CD4-positive, alpha-beta T cell treated with Interferon alpha-2 for 1 hour (primary cell): ENCODE data around the gene FGFR2.
A peak's percentile ranks its signal among the peaks of the same experiment; 100 is the strongest.

Experiments used
- DNase-seq, 2 donors: peaks; one replicate each; pipeline ENCODE4 v3.0.0-alpha.2; 2020 to 2022

FGFR2 gene

DNA sequence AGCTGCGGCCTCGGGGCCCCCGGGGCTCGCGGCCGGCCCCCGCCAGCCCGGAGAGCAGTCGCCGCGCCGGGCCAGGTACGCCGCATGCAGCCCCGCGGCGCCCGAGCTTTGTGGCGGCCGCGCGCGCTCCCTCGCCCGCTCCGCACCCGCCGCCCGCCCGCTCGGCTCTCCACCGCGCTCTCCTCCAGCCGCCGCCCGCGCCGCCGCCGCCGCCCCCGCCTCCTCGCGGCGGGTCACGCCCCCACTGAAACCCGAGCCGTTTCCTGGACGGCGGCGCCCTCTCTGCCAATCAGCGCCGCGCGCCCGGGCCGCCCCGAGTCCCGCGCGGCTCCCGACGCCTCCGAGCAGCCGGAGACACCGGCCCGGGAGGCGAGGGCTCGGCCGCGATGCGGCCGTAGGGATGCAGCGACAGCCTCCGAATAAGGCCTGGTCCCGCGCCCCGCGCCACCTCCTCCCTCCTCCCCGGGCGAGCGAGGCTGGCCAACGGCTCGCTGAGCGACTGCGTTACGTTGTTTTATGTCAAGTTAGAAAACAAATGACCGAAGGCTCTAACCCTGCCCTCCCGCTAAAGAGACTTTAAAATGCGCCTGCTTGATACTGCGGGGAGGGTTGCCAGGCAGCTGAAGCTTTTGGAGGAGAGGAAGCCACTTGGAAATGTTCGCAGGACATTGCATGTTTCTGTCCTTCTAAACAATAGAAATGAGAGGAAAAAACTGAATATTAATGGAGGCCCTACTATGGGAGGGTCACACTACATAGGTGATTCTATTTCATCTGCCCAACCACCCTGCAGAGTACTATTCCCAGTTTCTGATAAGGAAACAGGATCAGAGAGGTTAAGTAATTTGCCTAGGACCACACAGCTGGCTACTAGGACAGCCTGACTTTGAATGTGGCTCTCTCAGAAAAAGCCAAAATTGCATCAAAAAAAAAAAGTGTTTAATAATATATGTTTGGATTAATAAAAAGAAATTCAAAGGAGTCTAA, at the start of gene FGFR2:
Gene FGFR2 (minus strand): TSS at position 182 of the 987 bp plus-strand sequence. CDS start 4,627 bp downstream, outside the sequence.
- DNase-seq: peak in 1 of 2 donors; percentile 19

DNA sequence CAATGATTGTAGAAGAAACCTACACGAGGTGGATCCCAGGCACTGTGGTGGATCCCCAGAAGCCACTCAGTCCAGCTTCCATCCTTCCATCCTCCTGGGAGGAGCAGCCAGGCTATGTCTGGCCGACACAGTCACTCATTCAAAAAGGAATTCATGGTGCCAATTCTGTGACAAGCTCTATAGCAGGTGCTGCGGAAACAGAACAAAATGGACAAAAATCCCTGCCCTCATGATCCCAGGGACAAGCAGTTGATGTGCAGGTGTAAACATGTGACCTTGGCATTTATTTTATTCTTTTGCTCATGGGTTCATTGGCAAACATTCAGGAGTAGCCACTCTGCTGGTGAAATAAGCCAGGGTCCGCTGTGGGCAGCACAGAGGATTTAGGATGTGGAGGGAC, 49.2 kb upstream of the FGFR2 start:
- DNase-seq: no peak

GRCh38 chr10:121645696-121646095, 47.5 kb upstream of the FGFR2 start:
- DNase-seq: no peak

DNA sequence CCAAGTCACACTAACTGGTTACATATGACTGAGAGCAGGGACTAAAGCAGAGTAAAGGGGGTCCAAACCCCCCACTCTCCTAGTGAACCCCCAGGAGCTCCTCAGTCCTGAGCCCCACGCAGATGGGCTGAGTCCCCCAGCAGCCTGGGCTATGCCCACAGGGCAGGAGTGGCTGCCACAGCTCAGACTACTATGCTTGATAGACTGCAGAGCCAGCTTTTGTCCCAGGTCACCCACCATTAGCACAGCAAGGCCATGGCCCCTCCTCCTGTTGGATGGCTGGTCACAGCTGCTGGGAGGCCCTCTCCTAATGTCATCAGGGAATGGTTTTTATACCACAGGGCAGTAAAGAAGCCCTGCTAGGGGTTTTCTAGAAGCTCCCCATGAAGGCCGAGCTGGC, 46.3 kb upstream of the FGFR2 start:
- no peak for DNase-seq

GRCh38 chr10:121640266-121640665, 42.0 kb upstream of the FGFR2 start:
- no peak for DNase-seq

GRCh38 chr10:121639416-121639815, 41.2 kb upstream of the FGFR2 start:
- no peak for DNase-seq

DNA sequence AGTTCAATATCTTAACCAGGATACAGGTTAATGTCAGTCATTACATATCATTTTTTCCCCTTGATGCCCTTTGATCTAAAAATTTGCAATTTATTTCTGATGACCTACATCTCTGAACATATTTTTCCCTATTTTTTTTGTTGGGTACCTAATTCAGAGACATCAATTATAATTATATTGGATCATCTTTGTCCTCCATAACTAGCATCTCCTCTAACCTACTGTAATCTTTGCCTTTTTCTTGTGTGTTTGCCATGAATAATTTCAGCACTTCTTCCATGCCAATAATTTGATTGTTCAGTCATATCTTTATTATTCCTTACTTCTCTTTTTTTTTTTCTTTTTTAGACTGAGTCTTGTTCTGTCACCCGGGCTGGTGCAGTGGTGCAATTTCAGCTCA, 39.2 kb upstream of the FGFR2 start:
- no peak for DNase-seq

DNA sequence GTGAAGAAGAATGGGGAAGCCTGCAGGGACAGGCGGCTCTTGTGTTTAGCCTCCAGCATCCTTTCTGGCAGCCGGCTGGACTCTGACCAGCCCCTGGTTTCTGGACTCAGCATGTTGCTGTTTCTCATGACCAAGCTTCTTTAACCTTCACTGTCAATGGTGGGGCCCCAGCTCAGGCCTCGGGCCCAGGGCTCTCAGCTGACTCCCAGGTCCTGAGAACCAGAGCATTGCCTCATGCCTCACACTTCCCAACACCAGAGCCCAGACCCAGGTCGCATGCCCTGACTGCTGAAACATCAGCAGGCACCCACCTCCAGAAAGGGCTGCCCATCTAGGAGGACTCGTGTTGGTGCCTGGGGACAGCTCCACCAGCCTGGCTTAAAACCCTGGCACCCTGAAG, 34.8 kb upstream of the FGFR2 start:
- no peak for DNase-seq

DNA sequence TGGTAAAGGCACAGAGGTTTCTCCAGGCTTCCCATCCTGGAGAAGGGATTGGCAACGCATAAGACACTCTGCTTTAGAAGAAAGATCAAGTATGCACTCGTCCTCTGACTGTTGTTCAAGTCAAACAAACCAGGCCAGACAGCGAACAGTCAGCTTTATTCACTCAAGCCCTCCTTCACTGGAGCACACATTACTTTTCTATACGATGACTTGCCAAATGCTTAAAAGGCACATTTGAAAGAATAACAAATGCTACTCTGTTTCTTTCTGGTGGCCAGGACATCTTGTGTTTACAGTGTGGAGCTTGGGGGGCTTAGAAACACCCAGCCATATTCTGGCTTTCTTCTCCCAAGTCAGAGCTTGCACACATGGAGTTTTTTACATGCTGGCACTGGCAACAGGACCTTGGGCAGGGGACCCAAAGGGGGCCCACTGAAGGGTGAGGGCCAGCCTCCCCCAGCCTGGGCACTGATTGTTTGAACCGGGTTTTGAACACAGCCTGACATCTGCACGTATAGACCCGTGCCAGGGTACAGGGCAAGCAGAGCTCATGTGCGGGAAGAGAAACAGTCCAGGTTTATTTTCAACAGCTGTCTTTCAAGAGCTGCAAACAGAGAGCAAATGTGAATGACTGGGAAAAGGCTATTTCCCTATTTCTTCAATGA, 33.3 kb upstream of the FGFR2 start:
- DNase-seq: no peak

DNA sequence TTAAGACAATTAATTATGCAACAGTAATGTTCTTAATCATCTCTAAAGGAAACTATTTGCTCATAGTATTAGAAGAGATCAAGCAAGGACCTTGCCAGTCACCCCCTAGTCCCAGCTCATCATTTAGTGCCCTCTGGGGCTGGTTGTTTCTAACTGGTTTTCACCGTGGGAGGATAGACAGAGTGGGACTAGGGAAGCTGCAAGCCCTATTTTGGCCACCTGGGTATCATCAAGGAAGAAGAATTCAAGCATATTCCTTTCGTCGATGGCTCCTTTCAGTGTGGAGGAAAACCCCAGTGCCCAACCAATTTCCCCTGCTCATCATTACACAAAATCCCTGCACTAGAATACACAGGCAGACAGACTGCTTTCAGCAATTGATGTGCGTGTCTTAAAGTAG, 30.6 kb upstream of the FGFR2 start:
- no peak for DNase-seq

DNA sequence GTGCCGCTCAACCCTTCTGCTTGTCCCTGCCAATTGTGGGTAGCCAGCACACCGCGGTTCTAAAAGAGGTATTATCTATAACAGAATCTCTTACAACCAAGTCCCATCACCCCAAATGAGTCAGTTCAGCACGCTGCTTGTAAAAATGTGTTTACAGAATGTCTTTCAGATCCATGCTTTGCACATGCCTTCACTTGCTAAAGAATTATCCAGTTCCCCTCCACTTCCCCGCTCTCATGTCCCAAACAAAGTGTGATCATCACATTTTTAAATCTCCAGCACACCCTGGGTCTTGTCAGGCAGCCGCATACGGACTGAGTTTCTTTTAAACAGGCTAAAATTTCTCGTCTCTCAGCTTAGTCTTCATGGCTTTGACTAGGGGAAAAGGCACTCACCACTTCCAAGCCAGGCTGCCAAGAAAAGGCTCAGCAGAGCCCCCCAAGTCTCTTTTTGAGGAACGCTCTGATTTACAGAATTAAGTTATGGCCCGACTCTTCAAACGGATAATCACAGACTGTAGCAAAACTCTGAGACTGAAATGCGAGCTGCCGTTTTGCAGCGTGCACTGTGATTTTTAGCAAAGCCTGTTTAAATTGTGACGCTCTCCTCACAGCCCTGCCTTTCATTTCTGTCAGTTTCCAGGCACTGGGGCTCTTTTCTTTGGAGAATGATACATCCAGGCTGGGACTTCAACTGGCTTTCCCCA, 29.8 kb upstream of the FGFR2 start:
- no peak for DNase-seq

- no peak for DNase-seq
These were observed 26.7 kb upstream of the FGFR2 start for GRCh38 chr10:121624836-121625486.

DNA sequence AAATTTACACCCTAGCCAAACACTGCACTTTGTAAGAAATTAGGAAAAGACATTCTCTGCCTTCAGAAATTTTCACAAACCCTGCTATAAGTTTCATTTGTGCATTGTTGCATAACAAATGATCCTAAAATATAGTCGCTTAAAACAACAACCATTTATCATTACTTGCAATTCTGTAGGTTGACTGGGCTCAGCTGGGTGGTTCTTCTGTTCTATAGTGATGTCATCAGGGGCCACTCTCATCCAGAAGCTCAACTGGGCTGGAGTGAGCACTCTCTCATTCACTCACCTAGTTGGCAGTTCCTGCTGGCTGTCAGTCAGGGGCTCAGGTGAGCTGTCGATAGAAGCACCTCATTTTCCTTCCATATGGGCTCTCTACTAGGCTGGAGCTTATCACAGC, 20.7 kb upstream of the FGFR2 start:
- no peak for DNase-seq

- no peak for DNase-seq
These were observed 18.9 kb upstream of the FGFR2 start for GRCh38 chr10:121617176-121617575.

GRCh38 chr10:121616291-121616690, 18.0 kb upstream of the FGFR2 start:
- DNase-seq: no peak

GRCh38 chr10:121615836-121616235, 17.6 kb upstream of the FGFR2 start:
- no peak for DNase-seq

- DNase-seq: no peak
These were observed 17.2 kb upstream of the FGFR2 start for GRCh38 chr10:121615435-121615793.

DNA sequence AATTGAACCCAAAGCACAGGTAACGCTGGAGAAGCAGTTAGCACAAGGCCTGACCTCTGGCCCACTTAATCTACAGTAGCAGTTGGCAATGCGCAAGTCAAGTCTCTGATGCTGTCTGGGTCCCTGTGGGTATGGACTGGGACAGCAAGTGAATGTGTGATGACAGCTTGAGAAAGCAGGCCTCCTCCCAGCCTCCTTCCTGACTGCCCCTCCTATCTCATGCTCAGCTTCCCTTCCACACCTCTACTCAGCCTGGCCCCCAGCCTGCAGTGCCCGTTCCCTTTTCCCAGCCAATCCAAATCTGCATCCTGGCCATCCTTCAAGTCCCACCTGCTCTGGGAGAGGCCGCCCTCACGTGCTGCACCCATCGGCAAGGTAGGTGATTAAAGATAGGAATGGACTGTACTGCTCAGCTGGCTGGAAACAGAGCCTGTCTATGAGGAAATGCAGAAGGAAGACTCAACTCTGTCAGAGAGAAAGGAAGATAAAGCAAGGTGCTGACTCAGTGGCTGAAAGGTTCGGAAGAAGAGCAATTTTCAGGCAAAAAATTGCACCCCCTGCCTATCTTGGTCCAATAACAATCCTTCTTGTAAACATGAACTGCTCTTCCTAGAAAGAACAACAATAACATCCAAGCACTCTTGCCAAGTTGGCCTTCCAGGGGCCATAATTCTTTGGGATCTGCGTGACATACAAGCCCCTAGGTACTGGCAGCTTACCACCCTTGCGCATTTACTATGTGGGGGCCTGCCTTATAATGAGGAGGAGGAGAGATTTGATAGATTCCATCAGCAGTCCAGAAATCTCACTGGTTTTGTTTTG, 16.6 kb upstream of the FGFR2 start:
- DNase-seq: no peak

DNA sequence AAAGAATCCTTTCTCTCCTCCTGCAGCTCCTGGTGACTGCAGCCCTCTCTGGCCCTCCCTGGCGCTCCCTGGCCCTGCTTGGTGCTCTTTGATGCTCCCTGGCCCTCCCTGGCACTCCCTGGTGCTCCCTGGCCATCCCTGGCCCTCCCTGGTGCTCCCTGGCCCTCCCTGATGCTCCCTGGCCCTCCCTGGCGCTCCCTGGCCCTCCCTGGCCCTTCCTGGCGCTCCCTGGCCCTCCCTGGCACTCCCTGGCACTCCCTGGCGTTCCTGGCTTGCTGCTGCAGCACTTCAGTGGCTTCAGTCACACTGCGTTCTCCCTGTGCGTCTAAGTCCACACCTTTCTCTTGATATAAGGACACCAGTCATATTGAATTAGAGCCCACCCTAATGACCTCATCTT, 15.2 kb upstream of the FGFR2 start:
- no peak for DNase-seq

GRCh38 chr10:121611393-121612159, 13.3 kb upstream of the FGFR2 start:
- DNase-seq: no peak

GRCh38 chr10:121610798-121611323, 12.6 kb upstream of the FGFR2 start:
- no peak for DNase-seq
